H1 (cell line): Measurements from ENCODE around the gene ASMTL. TPM values are rescaled to one million over a fixed set of nuclear protein-coding genes. Genes with fewer than 3 reads are reported as not detected.

Experiments
- CEBPB ChIP-seq: IDR thresholded peaks from 2 replicates; pipeline ENCODE4 v1.6.1; 2012; ENCODE audit warnings: low read depth, low read length
- NANOG ChIP-seq: IDR thresholded peaks from 2 replicates; pipeline ENCODE4 v1.6.1; 2011; ENCODE audit warnings: low read length, low read depth, mild to moderate bottlenecking, inconsistent platforms; ENCODE audit not compliant: insufficient read depth, poor library complexity, severe bottlenecking
- POLR2AphosphoS5 ChIP-seq: IDR thresholded peaks from 2 replicates; pipeline ENCODE4 v1.6.1; 2011; ENCODE audit warnings: low read depth, low read length
- polyA plus RNA-seq, 7 experiments: library from polyadenylated mRNA; depleted of rRNA in 3 of 7; stranded (reverse) in 5 of 7; unstranded in 2 of 7; fragments of >200 nt in 5 of 7; fragments of 200-250 nt in 2 of 7; gene quantifications; 1 replicate in 5 of 7; 2 replicates in 1 of 7; 4 replicates in 1 of 7; pipeline versions ENCODE4 v1.2.1 to v1.2.3, GENCODE V29; 2011 to 2013; ENCODE audit warnings: missing spikeins in 2 of 7, mixed read lengths in 2 of 7
- total RNA-seq: library from RNA; stranded (reverse); fragmentation: NEBNext Ultra II Directional; extraction: Animal tissue kit (Norgen Biotek cat#: 25700); gene quantifications from 2 replicates; pipeline ENCODE4 v1.2.1, GENCODE V29; 2021

ASMTL gene
- total and polyA plus RNA-seq, 2 of the 8 experiments (the other 6 are each of a cell fraction or from before 2014, with no cell fraction given) = 75.6 to 81.4 TPM

DNA sequence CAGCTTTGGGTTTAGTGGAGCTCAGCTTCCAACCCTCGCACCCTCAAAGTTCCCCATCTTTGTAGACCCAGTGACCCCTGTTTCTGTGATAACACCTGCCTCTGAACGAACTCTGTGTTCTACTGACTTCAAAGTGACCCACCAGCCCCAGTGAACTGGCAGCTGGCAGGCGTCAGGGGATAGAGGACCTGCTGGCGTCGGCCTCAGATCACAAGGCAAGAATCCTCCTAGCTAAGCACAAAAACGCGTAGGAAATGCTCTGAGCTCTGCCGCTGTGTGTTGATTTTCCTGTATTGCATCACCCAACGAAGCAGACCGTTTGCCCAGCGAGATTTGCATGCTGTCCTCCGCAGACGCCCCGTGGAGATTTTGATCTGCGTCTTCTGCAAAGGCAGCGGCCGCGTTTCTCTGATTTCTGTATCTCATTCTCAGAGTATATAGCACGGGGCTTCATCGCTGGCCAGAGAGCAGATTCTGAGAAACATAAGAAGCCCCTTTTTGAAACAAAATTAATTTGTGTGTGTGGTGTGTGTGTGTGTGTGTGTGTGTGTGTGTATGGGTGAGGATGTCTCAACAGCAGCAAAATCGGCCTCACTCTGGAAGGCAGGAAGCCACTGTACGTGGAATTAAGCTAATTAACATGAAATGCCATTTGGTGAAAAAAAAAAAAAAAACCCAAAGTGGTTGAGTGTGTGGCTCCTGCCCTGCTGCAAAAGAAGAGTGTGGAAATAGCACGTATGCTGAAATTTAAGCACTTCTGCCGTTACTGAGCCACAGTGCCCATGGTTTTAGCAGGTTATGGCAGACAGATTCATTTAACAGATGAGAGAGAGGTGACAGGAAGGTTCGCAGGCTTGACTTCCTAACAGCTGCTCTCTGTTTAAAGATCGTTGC is 29.2 kb upstream of the ASMTL start (continued):
- TF ChIP-seq CEBPB (peak; percentile 99), POLR2AphosphoS5 (peak; percentile 31; the same call in 1 of the 2 replicates), NANOG (peak; percentile 86)
